Measurements from ENCODE around the gene TMEM17.
"Not testable (repeated sequence)": the region's sequence is repeated elsewhere in the genome, so short reads cannot be mapped to it uniquely, and the experiment has no call there.

Gene TMEM17, protein sequence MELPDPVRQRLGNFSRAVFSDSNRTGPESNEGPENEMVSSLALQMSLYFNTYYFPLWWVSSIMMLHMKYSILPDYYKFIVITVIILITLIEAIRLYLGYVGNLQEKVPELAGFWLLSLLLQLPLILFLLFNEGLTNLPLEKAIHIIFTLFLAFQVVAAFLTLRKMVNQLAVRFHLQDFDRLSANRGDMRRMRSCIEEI

DNA sequence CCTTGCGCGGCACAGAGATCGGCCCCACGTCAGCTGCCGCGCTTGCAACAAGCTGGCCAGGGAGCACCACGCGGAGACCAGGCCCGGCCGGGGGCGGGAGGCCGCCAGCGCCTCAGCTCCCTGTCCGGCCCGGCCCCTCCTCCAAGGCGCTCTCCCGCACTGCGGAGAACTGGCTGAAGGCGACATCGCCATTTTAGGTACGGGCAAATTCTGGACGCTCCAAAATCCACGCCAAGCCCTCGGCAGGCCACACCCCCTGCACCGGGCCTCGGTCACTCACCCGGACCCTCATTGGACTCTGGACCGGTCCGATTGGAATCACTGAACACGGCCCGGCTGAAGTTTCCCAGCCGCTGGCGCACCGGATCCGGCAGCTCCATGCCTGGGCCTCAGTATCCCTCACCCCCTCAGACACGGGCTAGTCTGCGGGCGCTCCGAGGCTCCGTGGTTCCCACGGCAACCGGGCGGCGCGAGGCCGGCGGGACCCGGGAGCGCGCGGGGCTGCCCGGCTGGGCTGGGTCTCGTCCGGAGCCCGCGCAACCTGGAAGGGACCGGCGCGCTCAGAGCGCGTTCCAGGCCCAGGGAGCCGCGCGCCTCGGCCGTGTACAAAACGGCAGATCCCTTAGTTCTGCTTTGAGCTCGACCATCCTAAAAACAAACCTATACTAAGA, at the start of gene TMEM17:
Gene TMEM17 (minus strand): TSS at position 446 of the 671 bp plus-strand sequence. CDS start 66 bp downstream, at position 380.
- Mint-ChIP-seq H3K4me3 (peak within 1 kb of the TSS; percentile 82), H3K9me3 (no peaks in the 10 kb centered on the region), H3K4me1 (peaks cover 9% of the 10 kb centered on the region), H3K27me3 (peaks cover 12% of the 10 kb centered on the region), H3K27ac (peak within 1 kb of the TSS; percentile 31), H3K36me3 (ENCODE audit: low read depth) (no peaks in the 10 kb centered on the region)
- DNase-seq (peak; percentile 62), ATAC-seq (peak; percentile 84)

DNA sequence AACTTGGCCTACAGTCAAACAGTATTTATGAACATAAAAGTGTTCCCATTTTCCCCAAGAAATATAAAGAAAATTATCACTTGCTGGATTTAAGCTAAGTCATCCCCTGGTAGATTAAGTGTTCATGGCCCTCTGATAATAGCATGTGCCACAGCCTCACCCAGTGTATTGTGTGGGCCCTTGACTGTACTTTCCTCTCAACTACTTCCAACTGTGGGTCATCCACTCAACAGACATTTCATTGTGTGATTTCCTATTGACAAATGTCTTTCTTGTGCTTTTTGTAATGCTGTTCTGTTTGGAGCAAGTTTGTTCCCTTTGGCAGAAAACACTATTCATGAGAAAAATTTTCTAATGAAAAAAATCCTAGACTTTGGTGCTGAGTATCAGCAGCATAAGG, 48.4 kb upstream of the TMEM17 start:
- ATAC-seq (no peak), DNase-seq (no peak)
- Mint-ChIP-seq H3K27me3 (peaks cover 10% of the 10 kb centered on the region), H3K36me3 (ENCODE audit: low read depth) (no peaks in the 10 kb centered on the region), H3K4me1 (no peaks in the 10 kb centered on the region), H3K4me3 (no peak overlapping the region), H3K27ac (no peak overlapping the region), H3K9me3 (peaks cover 5% of the 10 kb centered on the region)

DNA sequence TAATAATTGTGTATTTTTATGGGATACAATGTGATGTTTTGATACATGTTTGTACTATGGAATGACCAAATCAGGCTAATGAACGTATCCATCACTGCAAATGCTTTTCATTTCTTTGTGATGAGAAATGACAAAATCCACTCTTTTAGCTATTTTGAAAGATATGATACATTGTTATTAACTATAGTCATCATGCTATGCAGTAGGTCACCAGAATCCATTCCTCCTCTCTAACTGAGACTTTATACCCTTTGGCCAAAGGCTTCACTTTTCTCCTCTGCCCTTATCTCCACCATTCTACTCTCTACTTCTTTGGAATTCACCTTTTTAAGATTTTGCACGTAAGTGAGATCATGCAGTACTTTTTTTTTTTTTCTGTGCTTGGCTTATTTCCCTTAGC, 44.5 kb upstream of the TMEM17 start:
- H3K27ac Mint-ChIP-seq = no peak overlapping the region
- no peak for DNase-seq
- peaks cover 8% of the 10 kb centered on the region for H3K27me3 Mint-ChIP-seq
- no peaks in the 10 kb centered on the region for H3K4me1 Mint-ChIP-seq
- H3K36me3 Mint-ChIP-seq (ENCODE audit: low read depth) = no peaks in the 10 kb centered on the region
- no peaks in the 10 kb centered on the region for H3K9me3 Mint-ChIP-seq
- no peak for ATAC-seq
- H3K4me3 Mint-ChIP-seq = no peak overlapping the region

DNA sequence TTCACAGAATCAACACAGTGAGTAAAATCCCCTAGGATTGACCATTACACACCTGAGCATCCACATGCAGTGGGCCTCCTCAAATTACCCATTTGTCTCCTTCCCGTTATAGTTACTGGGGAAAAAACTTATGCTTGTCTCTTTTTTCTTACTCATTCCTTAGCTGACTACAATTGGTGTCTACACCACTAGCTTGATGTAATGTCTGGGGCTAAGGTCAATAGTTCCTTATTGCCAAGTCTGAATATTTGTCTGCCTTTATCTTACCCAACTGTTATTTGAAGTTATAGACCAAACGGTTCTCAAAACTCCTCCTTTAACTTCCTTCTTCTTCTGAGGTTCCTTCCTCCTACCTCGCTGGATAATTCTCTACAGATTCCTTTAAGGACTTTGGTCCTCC, 41.9 kb upstream of the TMEM17 start:
- no peak for DNase-seq
- Mint-ChIP-seq H3K27me3 (peaks cover 3% of the 10 kb centered on the region), H3K4me3 (no peak overlapping the region), H3K4me1 (no peaks in the 10 kb centered on the region), H3K9me3 (no peaks in the 10 kb centered on the region), H3K36me3 (ENCODE audit: low read depth) (no peaks in the 10 kb centered on the region), H3K27ac (no peak overlapping the region)
- no peak for ATAC-seq

DNA sequence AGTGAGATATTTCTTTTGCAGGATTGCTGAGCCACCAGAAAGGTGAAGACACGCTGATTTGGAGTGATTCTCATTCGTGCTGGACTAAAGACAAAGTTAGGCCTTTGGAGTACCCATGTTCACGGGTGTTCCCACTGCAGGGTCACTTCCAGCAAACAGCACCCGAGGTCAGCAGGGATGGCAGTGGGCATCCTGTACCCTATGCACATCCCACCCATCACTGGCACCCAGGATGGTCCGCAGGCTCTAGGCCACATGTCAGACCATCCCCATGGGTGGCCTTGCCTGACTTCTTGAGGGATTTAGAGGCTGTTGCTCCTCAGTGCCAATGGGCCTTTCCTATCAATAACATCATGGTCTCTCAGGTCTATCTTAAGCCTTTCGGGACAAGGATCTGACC, 39.3 kb upstream of the TMEM17 start:
- no peaks in the 10 kb centered on the region for H3K9me3 Mint-ChIP-seq
- H3K27ac Mint-ChIP-seq = no peak overlapping the region
- H3K4me1 Mint-ChIP-seq = no peaks in the 10 kb centered on the region
- no peaks in the 10 kb centered on the region for H3K36me3 Mint-ChIP-seq (ENCODE audit: low read depth)
- no peak overlapping the region for H3K4me3 Mint-ChIP-seq
- ATAC-seq = no peak
- no peak for DNase-seq
- H3K27me3 Mint-ChIP-seq = no peaks in the 10 kb centered on the region

DNA sequence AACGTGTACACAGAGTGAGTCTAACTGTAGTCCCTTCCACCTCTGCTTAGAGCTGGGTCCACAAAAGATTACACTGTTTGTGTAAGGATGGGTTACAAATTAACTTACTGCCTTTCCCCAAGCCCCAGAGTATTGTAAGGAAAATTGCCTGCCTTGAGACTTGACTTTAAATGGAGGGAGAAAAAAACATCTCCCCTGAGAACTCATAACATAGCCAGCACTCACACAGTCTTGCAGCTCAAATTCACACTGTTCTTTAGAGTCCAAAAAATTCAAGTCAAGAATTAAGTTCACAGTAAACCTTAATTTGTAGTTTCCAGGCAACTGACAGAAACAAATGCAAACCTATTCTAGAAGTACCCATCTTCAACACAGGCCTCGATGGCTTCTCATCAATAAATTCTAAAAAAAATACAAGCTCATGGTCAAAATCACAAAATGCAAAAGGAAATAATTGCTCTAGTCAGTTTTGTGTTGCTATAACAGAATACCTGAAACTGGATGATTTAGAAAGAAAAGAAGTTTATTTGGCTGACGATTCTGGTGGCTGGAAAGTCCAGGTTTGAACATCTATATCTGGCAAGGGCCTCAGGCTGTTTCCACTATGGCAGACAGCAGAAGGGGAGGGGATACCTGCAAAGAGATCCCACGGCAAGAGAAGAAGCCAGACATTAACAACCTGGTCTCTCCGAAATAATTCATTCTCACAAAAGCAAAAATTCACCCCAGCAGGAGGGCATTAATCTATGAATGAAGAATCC, 34.6 kb upstream of the TMEM17 start:
- Mint-ChIP-seq H3K27ac (no peak overlapping the region), H3K27me3 (peaks cover 6% of the 10 kb centered on the region), H3K9me3 (peaks cover 4% of the 10 kb centered on the region), H3K4me1 (no peaks in the 10 kb centered on the region), H3K4me3 (no peak overlapping the region), H3K36me3 (ENCODE audit: low read depth) (no peaks in the 10 kb centered on the region)
- ATAC-seq = no peak
- no peak for DNase-seq

DNA sequence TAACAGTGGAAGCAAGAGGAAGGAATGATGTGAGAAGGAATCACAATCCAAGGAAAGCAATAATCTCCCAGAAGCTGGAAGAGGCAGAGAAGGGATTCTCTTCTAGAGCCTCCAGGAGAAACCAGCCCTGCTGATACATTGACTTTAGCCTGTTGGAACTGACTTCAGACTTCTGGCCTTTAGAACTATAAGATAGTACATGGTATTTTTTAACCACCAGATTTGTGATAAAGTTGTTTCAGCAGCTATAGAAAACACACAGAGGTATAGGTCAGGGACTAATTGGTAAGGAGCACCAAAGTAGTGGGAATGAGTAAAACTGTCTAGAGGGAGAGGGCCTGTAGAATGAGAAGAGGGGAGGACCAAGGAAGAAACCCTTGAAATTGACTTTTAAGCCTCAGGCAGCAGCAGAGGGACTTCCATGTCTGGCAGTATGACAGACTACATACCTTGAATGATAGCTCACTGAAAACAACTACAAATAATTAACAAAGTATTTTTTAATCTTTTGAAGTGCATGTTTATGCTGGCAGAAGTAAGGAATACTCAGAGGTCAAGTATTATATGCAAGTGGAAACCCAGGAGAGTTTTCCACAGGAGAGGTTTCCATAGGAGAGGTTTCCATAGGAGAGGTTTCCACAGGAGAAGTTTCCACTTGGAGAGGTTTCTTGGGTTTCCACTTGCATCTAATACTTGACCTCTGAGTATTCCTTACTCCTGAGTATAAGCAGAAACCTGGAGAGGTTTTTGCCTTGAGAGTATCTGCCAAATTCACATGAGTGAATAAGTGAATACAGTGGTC, 33.8 kb upstream of the TMEM17 start:
- DNase-seq (no peak), ATAC-seq (no peak)
- Mint-ChIP-seq H3K4me1 (no peaks in the 10 kb centered on the region), H3K27me3 (peaks cover 9% of the 10 kb centered on the region), H3K9me3 (peaks cover 7% of the 10 kb centered on the region), H3K4me3 (no peak overlapping the region), H3K36me3 (ENCODE audit: low read depth) (no peaks in the 10 kb centered on the region), H3K27ac (no peak overlapping the region)

DNA sequence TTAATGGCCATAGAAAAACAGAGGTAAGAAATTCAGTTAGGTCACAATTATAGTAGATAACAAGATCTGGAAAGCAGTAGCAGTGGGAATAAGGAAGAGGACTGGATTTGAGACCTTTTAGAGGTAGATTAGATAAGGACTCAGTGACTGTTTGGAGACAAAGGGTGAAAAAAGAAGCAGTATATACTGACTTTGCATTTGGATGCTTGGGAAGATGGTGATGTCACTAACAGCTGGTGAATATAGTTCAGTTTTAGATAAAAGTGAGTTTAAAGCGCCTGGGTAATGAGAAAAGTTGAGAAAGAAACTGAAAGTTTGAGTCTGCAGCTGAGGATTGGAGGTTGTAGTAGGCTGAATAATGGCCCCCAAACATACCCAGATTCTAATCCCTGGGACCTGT, 32.8 kb upstream of the TMEM17 start:
- DNase-seq (no peak), ATAC-seq (no peak)
- peaks cover 12% of the 10 kb centered on the region for H3K9me3 Mint-ChIP-seq
- H3K4me1 Mint-ChIP-seq = no peaks in the 10 kb centered on the region
- peaks cover 13% of the 10 kb centered on the region for H3K27me3 Mint-ChIP-seq
- no peak overlapping the region for H3K27ac Mint-ChIP-seq
- H3K4me3 Mint-ChIP-seq = no peak overlapping the region
- H3K36me3 Mint-ChIP-seq (ENCODE audit: low read depth) = no peaks in the 10 kb centered on the region

DNA sequence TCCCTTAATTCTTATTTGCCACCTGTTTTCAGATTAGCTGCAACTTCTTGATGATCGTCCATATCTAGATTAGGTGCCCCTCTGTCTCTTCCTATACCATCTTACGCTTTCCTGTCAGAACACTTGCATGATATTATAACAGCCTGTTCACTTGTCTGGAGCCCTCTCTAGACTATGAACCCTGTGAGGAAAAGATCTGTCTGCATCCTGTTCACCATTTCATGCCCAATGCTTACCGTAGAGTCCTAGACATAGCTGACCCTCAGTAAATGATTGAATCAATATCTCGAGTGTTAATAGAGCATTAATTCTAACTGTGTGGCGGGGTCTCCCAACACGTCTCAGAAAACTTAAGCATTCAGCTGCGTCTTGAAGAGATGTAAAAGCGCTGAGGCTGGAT, 31.8 kb upstream of the TMEM17 start:
- H3K27ac Mint-ChIP-seq = no peak overlapping the region
- no peaks in the 10 kb centered on the region for H3K4me1 Mint-ChIP-seq
- DNase-seq (no peak), ATAC-seq (no peak)
- H3K9me3 Mint-ChIP-seq = peaks cover 21% of the 10 kb centered on the region
- no peak overlapping the region for H3K4me3 Mint-ChIP-seq
- peaks cover 13% of the 10 kb centered on the region for H3K27me3 Mint-ChIP-seq
- H3K36me3 Mint-ChIP-seq (ENCODE audit: low read depth) = peaks cover 2% of the 10 kb centered on the region

DNA sequence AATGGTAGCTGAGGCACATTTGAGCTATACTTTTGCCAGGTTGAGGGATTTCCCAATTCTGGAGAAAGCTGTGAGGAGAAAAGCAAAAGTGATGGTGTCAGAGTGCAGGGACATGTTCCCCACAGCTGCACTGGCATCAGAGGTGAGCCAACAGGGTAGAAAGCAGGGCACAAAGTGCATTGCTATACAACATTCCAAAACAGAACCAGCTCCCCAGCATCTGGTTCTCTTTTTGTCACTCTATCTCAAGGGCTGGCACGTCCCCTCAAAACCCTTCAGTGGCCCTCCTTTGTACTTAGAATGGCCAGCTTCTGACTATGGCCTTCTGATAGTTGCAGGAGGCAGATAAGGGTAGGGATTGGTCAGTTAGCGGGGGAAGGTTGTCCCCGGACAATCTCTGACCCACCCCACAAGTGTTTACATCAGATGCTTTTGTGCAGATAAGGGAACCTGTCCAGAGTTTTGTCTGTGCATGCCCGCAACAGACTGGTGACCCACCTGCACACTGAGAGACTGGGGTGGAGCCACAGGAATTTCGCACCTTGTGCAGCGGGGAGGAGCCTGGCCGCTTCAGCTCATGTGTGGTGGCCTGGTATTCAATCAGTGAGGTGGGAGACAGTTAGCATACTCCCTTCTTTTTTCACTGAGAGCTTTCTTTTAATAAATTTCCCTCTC, 31.0 kb upstream of the TMEM17 start:
- ATAC-seq (no peak), DNase-seq (no peak)
- Mint-ChIP-seq H3K4me3 (no peak overlapping the region), H3K36me3 (ENCODE audit: low read depth) (peaks cover 2% of the 10 kb centered on the region), H3K27me3 (peaks cover 17% of the 10 kb centered on the region), H3K27ac (no peak overlapping the region), H3K4me1 (no peaks in the 10 kb centered on the region), H3K9me3 (peaks cover 22% of the 10 kb centered on the region)

DNA sequence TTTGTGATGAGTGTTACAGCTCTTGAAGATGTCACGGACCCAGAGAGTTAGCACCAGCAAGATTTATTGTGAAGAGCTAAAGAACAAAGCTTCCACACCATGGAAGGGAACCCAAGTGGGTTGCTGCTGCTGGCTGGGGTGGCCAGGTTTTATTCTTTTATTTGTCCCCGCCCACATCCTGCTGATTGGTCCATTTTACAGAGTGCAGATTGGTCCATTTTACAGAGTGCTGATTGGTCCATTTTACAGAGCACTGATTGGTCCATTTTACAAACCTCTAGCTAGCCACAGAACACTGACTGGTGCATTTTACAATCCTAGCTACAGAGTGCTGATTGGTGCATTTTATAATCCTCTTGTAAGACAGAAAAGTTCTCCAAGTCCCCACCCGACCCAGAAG, 29.5 kb upstream of the TMEM17 start:
- ATAC-seq; H3K36me3 Mint-ChIP-seq (ENCODE audit: low read depth); H3K27ac Mint-ChIP-seq; H3K4me1 Mint-ChIP-seq; DNase-seq; H3K4me3 Mint-ChIP-seq: not testable (repeated sequence)
- Mint-ChIP-seq H3K27me3 (peaks cover 17% of the 10 kb centered on the region), H3K9me3 (peaks cover 22% of the 10 kb centered on the region)

DNA sequence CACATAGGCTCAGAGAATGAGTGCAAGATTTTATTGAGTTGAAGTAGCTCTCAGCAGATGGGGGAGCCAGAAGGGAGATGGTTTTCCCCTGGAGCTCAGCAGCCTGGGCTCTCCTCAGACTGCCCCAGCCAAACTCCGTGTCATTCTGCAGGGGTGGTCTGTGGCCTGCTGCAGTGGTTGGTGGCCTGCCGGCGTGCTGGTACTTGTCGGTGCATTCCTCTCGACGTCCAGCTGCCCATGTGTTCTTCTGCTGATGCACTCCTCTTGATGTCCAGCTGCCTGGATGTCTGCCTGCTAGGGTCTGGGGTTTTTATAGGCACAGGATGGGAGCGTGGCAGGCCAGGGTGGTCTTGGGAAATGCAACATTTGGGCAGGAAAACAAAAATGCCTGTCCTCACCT, 25.6 kb upstream of the TMEM17 start:
- Mint-ChIP-seq H3K36me3 (ENCODE audit: low read depth) (peaks cover 2% of the 10 kb centered on the region), H3K27ac (no peak overlapping the region), H3K9me3 (peaks cover 22% of the 10 kb centered on the region), H3K27me3 (peaks cover 17% of the 10 kb centered on the region), H3K4me1 (no peaks in the 10 kb centered on the region), H3K4me3 (no peak overlapping the region)
- no peak for DNase-seq
- ATAC-seq = no peak

DNA sequence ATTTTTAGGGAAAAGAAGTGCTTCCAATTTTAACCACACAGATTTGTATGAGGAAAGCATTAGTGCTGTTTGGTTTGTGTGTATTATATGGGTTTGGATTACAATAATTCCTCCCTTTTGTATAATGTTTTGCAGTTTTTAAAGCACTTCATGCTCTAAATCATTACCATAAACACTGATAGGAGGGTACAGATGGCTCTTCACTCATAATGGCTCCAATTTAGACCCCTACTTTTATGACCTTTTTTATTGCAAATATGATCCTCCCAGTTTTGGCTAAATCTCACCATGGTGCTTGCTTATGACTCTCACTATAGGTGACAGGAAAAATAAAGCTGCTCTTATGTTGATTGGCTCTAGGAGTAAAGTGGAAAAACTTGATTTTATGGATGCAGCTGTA, 23.8 kb upstream of the TMEM17 start:
- Mint-ChIP-seq H3K4me3 (no peak overlapping the region), H3K27me3 (peaks cover 10% of the 10 kb centered on the region), H3K4me1 (no peaks in the 10 kb centered on the region), H3K36me3 (ENCODE audit: low read depth) (peaks cover 2% of the 10 kb centered on the region), H3K9me3 (peaks cover 15% of the 10 kb centered on the region), H3K27ac (no peak overlapping the region)
- DNase-seq (no peak), ATAC-seq (no peak)
